Tibial nerve (tissue), 4 donors: Measurements from ENCODE around the gene CCL17.

Source experiments
- CTCF ChIP-seq, 5 experiments: fragments of 200-600 bp in 3 of 5; fragments of 450-650 bp in 2 of 5; sonication (generic) in 3 of 5; IDR thresholded peaks; one replicate each; pipeline ENCODE4 v1.5.1; 2016 to 2019; ENCODE audit warnings: antibody characterized with exemption in 5 of 5, mild to moderate bottlenecking in 3 of 5, moderate library complexity in 2 of 5
- EP300 ChIP-seq, 2 donors: sonication (generic); formaldehyde crosslinking; IDR thresholded peaks; one replicate each; pipeline ENCODE4 v1.6.1; 2017; ENCODE audit warnings: antibody characterized with exemption in 2 of 2, mild to moderate bottlenecking in 1 of 2
- POLR2A ChIP-seq, 2 donors: fragments of 450-650 bp; IDR thresholded peaks; one replicate each; pipeline ENCODE4 v1.6.1; 2017; ENCODE audit warnings: antibody characterized with exemption in 2 of 2, mild to moderate bottlenecking in 2 of 2, moderate library complexity in 2 of 2

GRCh38 chr16:57366544-57367040 lies 38.0 kb upstream of the CCL17 start:
- TF ChIP-seq CTCF (IDR thresholded peaks at IDR 0.05): no peak
- no peak for TF ChIP-seq POLR2A (IDR thresholded peaks at IDR 0.05)
- TF ChIP-seq EP300 (IDR thresholded peaks at IDR 0.05): no peak
